Osteoblast (primary cell): Measurements from ENCODE around the gene DBH. TPM values are rescaled to one million over a fixed set of nuclear protein-coding genes. Genes with fewer than 3 reads are reported as not detected.

Source experiments
- DNase-seq: peaks from one replicate; pipeline ENCODE4 v3.0.0; 2011; ENCODE audit warnings: low spot score, mixed read lengths; ENCODE audit not compliant: insufficient read length; ENCODE audit errors: missing footprints
- H2AFZ ChIP-seq: 2 replicates; pipeline ENCODE4 v1.6.0; 2011; ENCODE audit warnings: mild to moderate bottlenecking, low read length
- H3K27ac ChIP-seq: 2 replicates; pipeline ENCODE4 v1.5.1; 2011; ENCODE audit warnings: mild to moderate bottlenecking, low read depth, low read length, moderate library complexity
- H3K27me3 ChIP-seq: 2 replicates; pipeline ENCODE4 v1.6.0; 2012; ENCODE audit warnings: mild to moderate bottlenecking, control low read depth, inconsistent platforms, low read length, moderate library complexity; ENCODE audit not compliant: insufficient read depth
- H3K36me3 ChIP-seq: 2 replicates; pipeline ENCODE4 v1.5.1; 2011; ENCODE audit warnings: mild to moderate bottlenecking, low read length, control low read depth, moderate library complexity; ENCODE audit not compliant: insufficient read depth
- H3K4me1 ChIP-seq: 2 replicates; pipeline ENCODE4 v1.5.1; 2011; ENCODE audit warnings: mild to moderate bottlenecking, low read length, control low read depth, moderate library complexity; ENCODE audit not compliant: insufficient read depth
- H3K4me2 ChIP-seq: 2 replicates; pipeline ENCODE4 v1.6.0; 2011; ENCODE audit warnings: mild to moderate bottlenecking, low read length; ENCODE audit not compliant: insufficient read depth
- H3K4me3 ChIP-seq: fragments of 200-600 bp; sonication (generic); 3 replicates; pipeline ENCODE4 v1.5.1; 2012; ENCODE audit warnings: mild to moderate bottlenecking, low read length, inconsistent platforms; ENCODE audit not compliant: insufficient read depth
- H3K79me2 ChIP-seq: 2 replicates; pipeline ENCODE4 v1.6.0; 2012; ENCODE audit warnings: mild to moderate bottlenecking, low read length, control low read depth, inconsistent platforms; ENCODE audit not compliant: insufficient read depth
- H3K9me3 ChIP-seq: 2 replicates; pipeline ENCODE4 v1.5.1; 2011; ENCODE audit warnings: low read depth, low read length, control low read depth
- H4K20me1 ChIP-seq: 2 replicates; pipeline ENCODE4 v1.6.0; 2012; ENCODE audit warnings: mild to moderate bottlenecking, low read length, control low read depth; ENCODE audit not compliant: insufficient read depth
- CTCF ChIP-seq: IDR thresholded peaks from 2 replicates; pipeline ENCODE4 v1.5.1; 2011; ENCODE audit warnings: mild to moderate bottlenecking, low read depth, low read length, moderate library complexity; ENCODE audit errors: extremely low read depth
- total RNA-seq: library from RNA; depleted of rRNA; stranded (reverse); fragments of >200 nt; gene quantifications from 2 replicates; pipeline ENCODE4 v1.2.3, GENCODE V29; 2012

DBH gene
- total RNA-seq, 1 donor, result not detected

- H3K4me2 ChIP-seq, result no peak overlapping the region
- H2AFZ ChIP-seq, result no peak overlapping the region
- no peak for TF ChIP-seq CTCF
- H3K36me3 ChIP-seq, result no peaks in the 10 kb centered on the region
- H3K9me3 ChIP-seq, result no peaks in the 10 kb centered on the region
- no peaks in the 10 kb centered on the region for H3K27me3 ChIP-seq
- DNase-seq, result no peak
- H3K79me2 ChIP-seq, result no peaks in the 10 kb centered on the region
- H3K4me1 ChIP-seq, result no peaks in the 10 kb centered on the region
- H3K4me3 ChIP-seq, result no peak overlapping the region
- no peaks in the 10 kb centered on the region for H4K20me1 ChIP-seq
- H3K27ac ChIP-seq, result no peak overlapping the region
These were observed 29.4 kb downstream of the DBH start for GRCh38 chr9:133665535-133665934.

GRCh38 chr9:133666387-133666786, 30.2 kb downstream of the DBH start:
- no peak overlapping the region for H3K4me2 ChIP-seq
- no peaks in the 10 kb centered on the region for H3K36me3 ChIP-seq
- TF ChIP-seq CTCF, result no peak
- no peaks in the 10 kb centered on the region for H3K4me1 ChIP-seq
- no peaks in the 10 kb centered on the region for H3K27me3 ChIP-seq
- no peak overlapping the region for H2AFZ ChIP-seq
- H3K4me3 ChIP-seq, result no peak overlapping the region
- no peaks in the 10 kb centered on the region for H3K9me3 ChIP-seq
- DNase-seq, result no peak
- H4K20me1 ChIP-seq, result no peaks in the 10 kb centered on the region
- H3K79me2 ChIP-seq, result no peaks in the 10 kb centered on the region
- H3K27ac ChIP-seq, result no peak overlapping the region

- TF ChIP-seq CTCF, result no peak
- no peaks in the 10 kb centered on the region for H3K27me3 ChIP-seq
- H3K4me3 ChIP-seq, result no peak overlapping the region
- H3K9me3 ChIP-seq, result no peaks in the 10 kb centered on the region
- no peaks in the 10 kb centered on the region for H3K36me3 ChIP-seq
- H3K4me2 ChIP-seq, result no peak overlapping the region
- no peak overlapping the region for H2AFZ ChIP-seq
- no peaks in the 10 kb centered on the region for H3K79me2 ChIP-seq
- DNase-seq, result no peak
- no peaks in the 10 kb centered on the region for H4K20me1 ChIP-seq
- no peak overlapping the region for H3K27ac ChIP-seq
- H3K4me1 ChIP-seq, result no peaks in the 10 kb centered on the region
These were observed 30.7 kb downstream of the DBH start for GRCh38 chr9:133666845-133667244.

- no peak overlapping the region for H3K4me2 ChIP-seq
- no peaks in the 10 kb centered on the region for H3K79me2 ChIP-seq
- no peak overlapping the region for H2AFZ ChIP-seq
- no peak overlapping the region for H3K27ac ChIP-seq
- H3K9me3 ChIP-seq, result no peaks in the 10 kb centered on the region
- H3K27me3 ChIP-seq, result no peaks in the 10 kb centered on the region
- no peaks in the 10 kb centered on the region for H3K36me3 ChIP-seq
- no peaks in the 10 kb centered on the region for H3K4me1 ChIP-seq
- DNase-seq, result no peak
- H4K20me1 ChIP-seq, result no peaks in the 10 kb centered on the region
- H3K4me3 ChIP-seq, result no peak overlapping the region
- no peak for TF ChIP-seq CTCF
These were observed 31.7 kb downstream of the DBH start for GRCh38 chr9:133667759-133668450.
